Putamen (tissue), 1 donor: Measurements from ENCODE around the gene OSBPL6.
"Not testable (repeated sequence)": the region's sequence is repeated elsewhere in the genome, so short reads cannot be mapped to it uniquely, and the experiment has no call there.

Source experiments
- DNase-seq: peaks from one replicate; pipeline ENCODE4 v3.0.0-alpha.2; 2016; ENCODE audit warnings: low spot score

OSBPL6 gene

GRCh38 chr2:178198441-178198840 is 4.1 kb downstream of the OSBPL6 start:
- DNase-seq = not testable (repeated sequence)

DNA sequence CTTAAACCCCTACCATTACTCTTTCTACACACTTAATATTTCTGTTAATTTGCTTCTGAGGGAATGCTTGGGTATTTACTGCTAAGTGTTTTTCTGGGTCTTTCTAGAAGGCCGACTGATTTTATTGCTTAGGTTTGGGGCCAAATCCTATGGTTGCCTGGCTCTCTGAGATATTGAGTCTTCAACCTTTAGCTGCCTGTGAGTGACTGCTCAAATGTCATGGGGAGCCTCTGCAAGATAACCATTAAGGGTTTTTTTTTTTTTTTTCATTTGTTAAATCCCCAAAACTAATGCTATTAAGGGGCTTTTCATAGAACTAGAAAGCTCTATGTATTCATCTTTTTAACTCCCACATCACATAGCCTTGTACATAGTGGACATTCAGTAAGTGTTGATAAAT is 5.0 kb downstream of the OSBPL6 start:
- DNase-seq = no peak

DNA sequence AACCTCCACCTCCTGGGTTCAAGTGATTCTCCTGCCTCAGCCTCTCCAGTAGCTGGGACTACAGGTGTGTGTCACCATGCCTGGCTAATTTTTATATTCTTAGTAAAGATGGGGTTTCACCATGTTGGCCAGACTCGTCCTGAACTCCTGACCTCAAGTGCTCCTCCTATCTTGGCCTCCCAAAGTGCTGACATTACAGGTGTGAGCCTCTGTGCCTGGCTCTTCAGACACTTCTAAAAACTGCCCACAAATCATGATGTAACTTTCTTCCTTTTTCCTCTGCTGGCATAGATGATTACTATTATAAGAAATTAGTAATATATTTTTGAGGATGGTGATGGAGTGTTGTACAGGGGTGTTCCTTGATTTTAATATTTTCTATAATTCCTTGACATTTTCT is 6.0 kb downstream of the OSBPL6 start:
- DNase-seq = no peak

GRCh38 chr2:178202927-178203326 is 8.6 kb downstream of the OSBPL6 start:
- DNase-seq = no peak

DNA sequence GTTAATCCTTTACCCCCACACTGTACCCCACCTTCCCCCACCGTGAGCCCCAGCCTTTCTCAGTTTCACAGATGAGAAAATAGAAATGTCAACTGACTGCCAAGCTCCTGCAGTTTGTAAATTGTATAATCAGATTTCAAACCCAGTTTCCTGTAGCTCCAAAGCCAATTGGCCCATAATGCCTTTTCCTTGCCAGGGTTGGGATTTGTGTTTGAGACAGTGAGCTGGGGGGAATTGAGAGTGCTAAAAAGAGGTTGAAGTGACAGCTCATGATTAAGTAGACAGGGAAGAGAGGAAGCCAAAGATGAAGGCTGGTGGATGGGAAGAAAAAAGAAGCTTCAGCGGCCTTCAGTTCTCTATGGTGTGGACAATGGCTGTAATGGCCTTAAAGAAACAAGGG is 10.7 kb downstream of the OSBPL6 start:
- peak; percentile 29 for DNase-seq

DNA sequence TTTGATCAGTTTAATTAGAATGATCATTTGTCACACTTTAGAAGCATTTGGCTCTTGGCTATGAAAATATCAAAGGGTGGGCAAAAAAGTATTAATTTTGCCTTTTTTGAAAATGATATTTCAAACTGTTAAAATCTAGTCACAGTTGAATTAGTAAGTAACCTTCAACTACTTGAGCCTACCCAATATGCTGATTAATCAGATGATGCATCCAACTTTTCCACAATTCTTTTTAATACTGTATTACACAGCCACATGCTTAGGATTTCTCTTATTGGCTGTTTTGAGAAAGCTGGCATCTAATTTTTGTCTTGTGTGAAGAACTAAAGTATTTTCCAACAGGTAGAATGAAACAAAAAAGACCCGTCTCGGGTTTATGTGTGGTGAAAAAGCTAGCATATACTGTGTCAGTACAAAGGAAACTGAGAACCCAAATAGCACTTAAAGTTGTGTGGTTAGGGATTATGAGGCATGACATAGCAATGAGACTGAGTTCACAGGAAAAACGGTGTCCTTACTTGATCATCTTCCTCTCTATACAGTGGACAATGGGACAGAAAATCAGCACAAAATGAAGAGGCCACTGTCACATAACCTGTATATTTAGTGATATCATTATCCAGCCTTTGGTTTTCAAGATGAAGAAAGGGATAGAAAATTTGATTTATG is 11.7 kb downstream of the OSBPL6 start:
- DNase-seq = no peak

DNA sequence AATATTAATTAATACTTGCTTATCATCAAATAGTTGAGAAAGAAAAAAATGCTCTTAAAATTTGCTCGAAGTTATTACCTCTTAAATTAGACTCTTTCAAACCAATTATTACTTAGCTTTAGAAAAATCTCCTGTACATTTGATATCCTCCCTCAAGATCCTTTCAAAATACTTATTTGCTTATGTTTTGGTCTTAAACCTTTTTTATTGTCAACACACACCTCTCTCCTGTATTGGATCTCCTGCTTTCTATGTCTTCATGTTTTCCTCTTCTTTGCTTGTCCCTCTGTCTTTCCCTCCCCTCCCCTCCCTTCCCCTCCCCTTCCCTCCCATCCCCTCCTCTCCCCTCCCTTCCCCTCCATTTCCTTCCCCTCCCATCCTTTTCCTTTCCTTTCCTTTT is 14.0 kb downstream of the OSBPL6 start:
- DNase-seq = no peak

GRCh38 chr2:178208817-178209216 is 14.5 kb downstream of the OSBPL6 start:
- no peak for DNase-seq

- no peak for DNase-seq
These were observed 17.1 kb downstream of the OSBPL6 start for GRCh38 chr2:178211460-178211859.

DNA sequence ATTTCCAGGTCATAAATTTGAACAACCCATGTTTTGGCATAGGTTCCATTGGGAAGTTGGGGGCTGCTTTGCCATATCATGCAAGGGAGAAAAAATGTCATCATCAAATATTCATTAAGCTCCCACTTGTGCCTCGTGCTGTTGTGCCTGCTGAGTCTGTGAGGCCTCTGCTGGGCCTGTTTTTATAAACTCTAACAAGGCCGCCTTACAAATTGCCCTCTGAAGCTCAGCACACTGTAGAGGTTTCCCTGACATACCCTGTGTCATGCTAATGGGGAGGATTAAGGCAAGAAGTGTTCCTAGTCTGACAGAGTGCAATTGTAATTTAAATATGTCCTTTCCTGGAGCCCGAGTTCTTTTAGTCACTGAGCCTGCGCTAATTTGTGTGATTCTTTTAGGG is 17.6 kb downstream of the OSBPL6 start:
- DNase-seq = peak; percentile 49

- DNase-seq = no peak
These were observed 19.7 kb downstream of the OSBPL6 start for GRCh38 chr2:178213991-178214390.

DNA sequence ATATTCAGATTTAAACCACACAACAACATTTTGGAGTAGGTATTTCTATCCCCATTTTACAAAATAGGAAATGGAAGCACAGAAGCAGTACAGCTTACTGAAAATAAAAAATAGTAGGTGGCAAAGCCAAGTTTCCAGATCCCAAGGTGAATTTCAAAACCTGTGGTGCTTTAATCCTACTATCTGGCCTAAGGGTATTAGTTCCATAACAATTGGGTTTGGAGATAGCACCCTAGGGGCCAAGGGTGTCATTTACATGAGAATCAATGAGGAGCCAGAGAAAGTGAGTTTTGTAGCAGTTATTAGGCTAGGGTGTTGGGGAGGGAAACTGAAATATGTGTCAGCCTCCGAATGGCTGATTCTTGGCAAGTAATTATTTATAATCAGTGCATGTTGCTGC is 24.9 kb downstream of the OSBPL6 start:
- no peak for DNase-seq

DNA sequence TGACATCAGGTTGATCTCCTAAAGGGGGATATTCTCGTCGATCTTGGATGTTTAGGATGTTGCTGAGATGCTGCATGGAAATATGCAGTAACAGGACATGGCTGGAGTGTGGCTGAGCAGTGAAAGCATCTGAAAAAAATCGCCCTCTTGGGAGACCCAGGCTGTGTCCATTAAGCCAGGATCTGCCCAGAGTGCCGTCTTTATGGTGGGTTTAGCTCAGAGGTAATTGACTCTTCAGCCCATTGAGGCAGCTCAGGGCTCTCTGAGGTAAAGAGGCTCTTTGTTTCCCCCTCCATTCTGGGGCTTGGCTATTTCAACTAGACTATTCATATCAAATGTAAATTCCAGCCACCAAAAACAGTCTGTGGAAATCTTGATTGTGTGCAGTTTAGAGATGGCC is 26.5 kb downstream of the OSBPL6 start:
- DNase-seq = no peak

DNA sequence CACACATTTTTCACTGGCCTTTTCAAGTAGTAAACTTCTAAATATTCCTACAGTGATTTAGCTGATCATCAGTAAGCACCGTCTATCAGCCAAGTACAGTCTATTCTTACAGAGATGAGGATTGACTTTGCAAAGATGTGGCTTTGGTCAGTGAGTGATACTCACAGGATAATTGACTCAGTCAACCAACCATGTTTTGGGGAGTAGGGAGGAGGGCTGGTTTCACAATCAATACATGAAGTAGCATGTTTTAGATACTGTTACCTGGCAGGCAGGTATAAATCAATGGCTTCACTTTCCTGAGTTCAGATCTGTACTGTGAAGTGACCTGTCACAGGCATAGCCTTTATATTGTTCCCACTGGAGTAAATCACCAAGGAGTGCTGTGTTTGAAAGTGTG is 27.2 kb downstream of the OSBPL6 start:
- DNase-seq = no peak

DNA sequence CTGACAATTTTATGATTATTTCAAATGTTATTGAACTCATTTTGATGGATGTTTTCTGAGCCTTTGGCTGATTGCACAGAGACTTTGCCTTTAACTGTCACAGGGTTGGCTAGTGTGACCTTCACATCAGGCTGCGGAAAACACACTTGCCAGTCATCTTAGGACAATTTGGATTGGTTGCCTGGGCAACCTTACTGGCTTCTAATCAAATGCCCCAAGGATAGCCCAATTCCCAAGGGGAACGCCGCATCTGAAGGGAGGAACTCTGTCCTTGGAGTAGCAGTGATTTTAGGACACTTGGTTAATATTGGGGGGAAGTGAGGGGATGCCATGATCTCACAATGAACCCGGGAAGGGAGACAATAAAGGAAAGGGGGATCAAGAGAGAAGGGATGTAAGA is 29.5 kb downstream of the OSBPL6 start:
- DNase-seq = no peak

GRCh38 chr2:178225006-178225805 is 30.9 kb downstream of the OSBPL6 start:
- no peak for DNase-seq

DNA sequence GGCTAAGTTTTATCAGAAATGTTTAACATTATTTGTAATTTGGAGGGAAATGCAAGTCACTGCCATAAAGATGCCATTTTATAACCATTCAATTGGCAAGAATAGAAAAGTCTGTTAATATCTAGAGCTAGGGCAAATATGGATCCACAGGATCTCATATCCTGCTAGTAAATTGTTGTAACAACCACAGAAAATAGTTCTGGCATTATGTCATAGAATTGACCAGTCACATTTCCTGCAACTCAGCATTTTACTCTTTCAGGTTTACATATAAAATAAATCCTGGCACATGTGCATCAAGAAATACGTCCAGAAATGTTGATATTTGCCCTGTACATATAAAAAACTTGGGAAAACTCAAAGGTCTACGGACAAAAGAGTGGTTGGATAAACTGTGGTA is 32.9 kb downstream of the OSBPL6 start:
- DNase-seq = no peak

DNA sequence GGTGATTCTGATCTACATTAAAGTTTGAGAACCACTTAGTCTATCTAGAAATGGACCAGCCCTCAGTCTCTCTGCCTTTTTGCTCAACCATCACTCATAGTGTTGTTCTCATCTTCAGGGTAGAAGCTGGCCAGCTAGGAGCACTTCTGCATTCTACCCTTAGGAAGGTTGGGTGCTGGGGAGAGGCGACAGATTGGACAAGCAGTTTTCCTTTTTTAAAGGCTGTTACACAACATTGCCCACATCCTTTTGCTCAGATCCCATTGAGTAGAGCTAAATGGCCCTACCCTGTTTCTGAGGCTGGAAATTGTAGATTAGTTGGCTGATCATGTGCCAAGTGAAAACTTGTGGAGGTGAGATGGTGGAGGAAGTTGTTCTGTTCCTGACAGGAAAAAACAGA is 35.6 kb downstream of the OSBPL6 start:
- no peak for DNase-seq

DNA sequence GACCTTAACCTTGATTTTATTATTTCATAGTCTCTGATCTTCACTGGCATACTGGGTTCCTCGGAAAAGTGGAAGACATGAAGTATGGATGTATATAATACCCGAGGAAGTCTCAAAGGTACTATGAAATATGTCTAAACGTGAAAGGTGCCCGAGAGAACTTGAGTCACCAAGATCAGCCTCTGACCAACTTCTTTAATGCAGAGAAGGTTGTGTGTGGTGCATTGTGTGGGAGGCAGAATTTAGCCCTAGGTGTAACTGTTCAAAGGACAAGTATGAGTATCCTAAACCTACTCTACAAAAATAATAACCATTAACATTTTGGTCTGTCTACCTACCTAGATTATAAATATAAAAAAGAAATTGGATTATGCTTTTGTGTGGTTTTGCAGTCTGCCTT is 36.1 kb downstream of the OSBPL6 start:
- no peak for DNase-seq

- no peak for DNase-seq
These were observed 39.1 kb downstream of the OSBPL6 start for GRCh38 chr2:178233428-178233827.

GRCh38 chr2:178234648-178235047 is 40.3 kb downstream of the OSBPL6 start:
- no peak for DNase-seq

DNA sequence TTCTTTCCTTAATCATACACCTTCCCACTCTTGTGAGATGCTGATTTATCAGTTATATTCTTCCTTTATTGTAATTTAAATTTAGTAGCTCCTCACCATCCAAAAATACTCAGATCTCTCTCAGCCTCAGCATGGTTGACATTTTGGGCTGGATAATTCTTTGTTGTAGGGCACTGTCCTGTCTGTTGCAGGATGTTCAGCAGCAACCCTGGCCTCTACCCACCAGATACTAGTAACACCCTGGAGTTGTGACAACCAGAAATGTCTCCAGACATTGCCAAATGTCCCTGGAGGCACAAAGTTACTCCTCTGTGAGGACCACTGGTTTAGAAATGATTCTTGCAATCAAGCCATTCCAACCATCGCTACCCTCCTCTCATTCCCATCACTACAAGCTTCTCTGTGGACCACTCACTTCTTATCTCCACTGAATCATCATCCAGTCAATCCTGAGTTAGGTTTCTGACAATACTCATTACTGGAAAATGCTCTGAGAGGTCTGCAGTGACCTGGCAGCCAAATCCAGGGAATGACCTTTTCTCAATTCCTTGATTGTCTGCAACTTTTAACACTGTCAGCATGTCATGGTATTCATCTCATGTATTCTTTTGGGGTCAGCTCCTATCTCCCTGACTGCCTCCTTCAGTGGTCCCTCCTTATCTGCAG is 43.3 kb downstream of the OSBPL6 start:
- no peak for DNase-seq

GRCh38 chr2:178238154-178238521 is 43.8 kb downstream of the OSBPL6 start:
- no peak for DNase-seq
